HL-60 (cell line): ENCODE results near the gene BRSK1.

Experiments
- GABPA ChIP-seq: IDR thresholded peaks from 2 replicates; pipeline ENCODE4 v1.6.1; 2012; ENCODE audit warnings: low read depth
- TF ChIP-seq, protein P1 (sequence below): IDR thresholded peaks from one replicate; pipeline ENCODE4 v1.5.1; 2011; ENCODE audit warnings: low read length, control low read depth, inconsistent platforms; ENCODE audit not compliant: insufficient read depth

DNA sequence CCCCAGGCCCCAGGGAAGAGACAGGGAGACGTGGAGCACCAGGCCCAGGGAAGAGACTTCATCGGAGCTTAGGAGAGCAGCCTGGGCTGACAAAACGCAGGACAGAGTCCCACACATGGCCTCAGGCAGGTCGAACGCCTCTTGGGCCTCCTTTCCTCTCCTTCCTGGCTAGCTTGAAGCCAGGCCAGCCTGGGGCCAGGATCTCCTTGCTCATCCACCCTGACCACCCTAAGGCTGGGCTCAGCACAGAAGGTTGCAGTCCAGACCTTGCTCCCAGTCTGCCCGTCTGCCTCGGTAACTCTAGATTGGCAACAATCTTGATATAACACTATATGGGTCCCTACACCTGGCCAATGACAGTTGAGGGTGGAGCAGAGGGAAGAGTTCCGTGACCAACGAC is 35.1 kb upstream of the BRSK1 start:
- TF ChIP-seq, protein P1, sequence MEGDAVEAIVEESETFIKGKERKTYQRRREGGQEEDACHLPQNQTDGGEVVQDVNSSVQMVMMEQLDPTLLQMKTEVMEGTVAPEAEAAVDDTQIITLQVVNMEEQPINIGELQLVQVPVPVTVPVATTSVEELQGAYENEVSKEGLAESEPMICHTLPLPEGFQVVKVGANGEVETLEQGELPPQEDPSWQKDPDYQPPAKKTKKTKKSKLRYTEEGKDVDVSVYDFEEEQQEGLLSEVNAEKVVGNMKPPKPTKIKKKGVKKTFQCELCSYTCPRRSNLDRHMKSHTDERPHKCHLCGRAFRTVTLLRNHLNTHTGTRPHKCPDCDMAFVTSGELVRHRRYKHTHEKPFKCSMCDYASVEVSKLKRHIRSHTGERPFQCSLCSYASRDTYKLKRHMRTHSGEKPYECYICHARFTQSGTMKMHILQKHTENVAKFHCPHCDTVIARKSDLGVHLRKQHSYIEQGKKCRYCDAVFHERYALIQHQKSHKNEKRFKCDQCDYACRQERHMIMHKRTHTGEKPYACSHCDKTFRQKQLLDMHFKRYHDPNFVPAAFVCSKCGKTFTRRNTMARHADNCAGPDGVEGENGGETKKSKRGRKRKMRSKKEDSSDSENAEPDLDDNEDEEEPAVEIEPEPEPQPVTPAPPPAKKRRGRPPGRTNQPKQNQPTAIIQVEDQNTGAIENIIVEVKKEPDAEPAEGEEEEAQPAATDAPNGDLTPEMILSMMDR: no peak
- no peak for TF ChIP-seq GABPA
